Activated CD8-positive, alpha-beta T cell treated with anti-CD3 and anti-CD28 coated beads for 36 hours (primary cell): ENCODE results near the gene SIRT7. TPM values are rescaled to one million over a fixed set of nuclear protein-coding genes. Genes with fewer than 3 reads are reported as not detected.
A peak's percentile ranks its signal among the peaks of the same experiment; 100 is the strongest.

ENCODE experiments used
- ATAC-seq: fragments of 200-7000 bp; cut with Tn5 transposase; one replicate; pipeline ENCODE4 v1.10.0; 2021; ENCODE audit warnings: mild to moderate bottlenecking, moderate library complexity
- CTCF ChIA-PET: fragments of 350-600 bp; sonication (Branson Sonifier 250); formaldehyde crosslinking; loops from one replicate; lab custom pipeline; 2021; ENCODE audit warnings: antibody characterized with exemption; lab: Charles Lee
- POLR2A ChIA-PET: fragments of 350-600 bp; sonication (Branson Sonifier 250); formaldehyde crosslinking; loops from one replicate; lab custom pipeline; 2021; ENCODE audit warnings: antibody characterized with exemption; lab: Charles Lee
- DNase-seq: peaks from one replicate; pipeline ENCODE4 v3.0.0-alpha.2; 2020
- H3K27ac Mint-ChIP-seq: one replicate; pipeline ENCODE4 v1.8.0; 2021; ENCODE audit warnings: mild to moderate bottlenecking, mixed read lengths
- H3K27me3 Mint-ChIP-seq: one replicate; pipeline ENCODE4 v1.8.0; 2021; ENCODE audit warnings: mixed read lengths
- H3K36me3 Mint-ChIP-seq: one replicate; pipeline ENCODE4 v1.8.0; 2021; ENCODE audit warnings: low read depth, mixed read lengths
- H3K4me1 Mint-ChIP-seq: one replicate; pipeline ENCODE4 v1.8.0; 2021; ENCODE audit warnings: low read depth, mixed read lengths
- H3K4me3 Mint-ChIP-seq: one replicate; pipeline ENCODE4 v1.8.0; 2021; ENCODE audit warnings: mild to moderate bottlenecking, moderate library complexity, mixed read lengths
- H3K9me3 Mint-ChIP-seq: one replicate; pipeline ENCODE4 v1.8.0; 2021; ENCODE audit warnings: mixed read lengths
- CTCF ChIP-seq: fragments of 200-600 bp; IDR thresholded peaks from one replicate; pipeline ENCODE4 v1.8.0; 2022; ENCODE audit warnings: antibody characterized with exemption, mild to moderate bottlenecking
- intact Hi-C: fragments of 100-400 bp; cut with micrococcal nuclease; formaldehyde crosslinking; loops from one replicate; pipeline ENCODE4 v1.10.0; 2022
- total RNA-seq, 2 experiments: library from RNA; stranded (reverse); gene quantifications; one replicate each; pipeline ENCODE4 v1.2.3, GENCODE V29; 2021

The SIRT7 gene
- total RNA-seq, 2 experiments from 2014 or later = 28.1 to 32.0 TPM

GRCh38 chr17:81924557-81925532 lies 6.9 kb upstream of the SIRT7 start:
- peaks cover 19% of the 10 kb centered on the region for H3K4me1 Mint-ChIP-seq

GRCh38 chr17:81923302-81924260 lies 5.6 kb upstream of the SIRT7 start:
- no peaks in the 10 kb centered on the region for H3K27me3 Mint-ChIP-seq
- H3K4me1 Mint-ChIP-seq = peaks cover 21% of the 10 kb centered on the region
- ATAC-seq (no peak), DNase-seq (no peak)
- H3K27ac Mint-ChIP-seq = no peak overlapping the region
- CTCF ChIA-PET = interaction anchor here (1.1 to 5.1 kb wide), 2 partner anchors 9 to 98 kb away, joined by 4 to 23 read pairs; partner anchors contain the start of gene CENPX
- H3K36me3 Mint-ChIP-seq = peaks cover 3% of the 10 kb centered on the region
- POLR2A ChIA-PET = interaction anchor here (1.2 to 2.4 kb wide), 4 partner anchors 10 to 52 kb away, joined by 3 to 9 read pairs (median 6); partner anchors contain the start of genes ARHGDIA and PCYT2
- no peak for TF ChIP-seq CTCF
- intact Hi-C loops = no loop called here
- H3K4me3 Mint-ChIP-seq = no peak overlapping the region
- no peaks in the 10 kb centered on the region for H3K9me3 Mint-ChIP-seq

More at GRCh38 chr17:81924557-81925532, 6.9 kb upstream of the SIRT7 start:
- TF ChIP-seq CTCF = no peak
- CTCF ChIA-PET = interaction anchor here (0.7 to 5.1 kb wide), 6 partner anchors 10 to 230 kb away, joined by 3 to 23 read pairs (median 4); partner anchors contain the start of gene CENPX
- POLR2A ChIA-PET = interaction anchor here (1.0 to 4.1 kb wide), 8 partner anchors 8 to 54 kb away, joined by 3 to 20 read pairs (median 7); partner anchors contain the start of genes ARHGDIA, PCYT2, PYCR1 and SIRT7
- Mint-ChIP-seq H3K36me3 (no peaks in the 10 kb centered on the region), H3K9me3 (no peaks in the 10 kb centered on the region), H3K4me3 (peak overlapping the region; percentile 25), H3K27ac (no peak overlapping the region), H3K27me3 (peaks cover 5% of the 10 kb centered on the region)
- ATAC-seq (no peak), DNase-seq (no peak)
- intact Hi-C loops = no loop called here

- no peak for ATAC-seq
- H3K4me3 Mint-ChIP-seq = no peak overlapping the region
- no peak overlapping the region for H3K27ac Mint-ChIP-seq
- ChIA-PET CTCF (no interaction called here), POLR2A (interaction anchor here (1.2 to 2.4 kb wide), 3 partner anchors 9 to 49 kb away, joined by 3 to 9 read pairs (median 6); partner anchors contain the start of gene PCYT2)
- no peak for TF ChIP-seq CTCF
- H3K27me3 Mint-ChIP-seq = no peaks in the 10 kb centered on the region
- H3K36me3 Mint-ChIP-seq = peaks cover 3% of the 10 kb centered on the region
- peaks cover 24% of the 10 kb centered on the region for H3K4me1 Mint-ChIP-seq
- no peaks in the 10 kb centered on the region for H3K9me3 Mint-ChIP-seq
- DNase-seq = no peak
- intact Hi-C loops = no loop called here
Measured at GRCh38 chr17:81922566-81923301, 4.8 kb upstream of the SIRT7 start.

- no peaks in the 10 kb centered on the region for H3K9me3 Mint-ChIP-seq
- TF ChIP-seq CTCF = no peak
- ChIA-PET CTCF (no interaction called here), POLR2A (interaction anchor here (2.4 kb wide), 2 partner anchors 8 to 12 kb away, joined by 6 to 9 read pairs; partner anchors contain the start of gene PCYT2)
- H3K4me3 Mint-ChIP-seq = no peak overlapping the region
- H3K4me1 Mint-ChIP-seq = peaks cover 27% of the 10 kb centered on the region
- ATAC-seq (no peak), DNase-seq (no peak)
- H3K27ac Mint-ChIP-seq = no peak overlapping the region
- peaks cover 4% of the 10 kb centered on the region for H3K36me3 Mint-ChIP-seq
- intact Hi-C loops = no loop called here
- H3K27me3 Mint-ChIP-seq = no peaks in the 10 kb centered on the region
Measured at GRCh38 chr17:81921996-81922565, 4.1 kb upstream of the SIRT7 start.
